Esophagus (tissue), 2 donors: ENCODE data around the gene DENND2C. TPM values are rescaled to one million over a fixed set of nuclear protein-coding genes. Genes with fewer than 3 reads are reported as not detected.
"Not testable (repeated sequence)": the region's sequence is repeated elsewhere in the genome, so short reads cannot be mapped to it uniquely, and the experiment has no call there.

Experiments used
- H3K27ac ChIP-seq, 2 donors: one replicate each; pipeline ENCODE4 v1.5.1; 2013; ENCODE audit warnings: low read depth in 2 of 2, mild to moderate bottlenecking in 2 of 2, inconsistent platforms in 1 of 2, low read length in 1 of 2, moderate library complexity in 1 of 2
- H3K27me3 ChIP-seq, 2 donors: one replicate each; pipeline ENCODE4 v1.6.1; 2013; ENCODE audit warnings: low read length in 2 of 2, control low read depth in 1 of 2, mild to moderate bottlenecking in 1 of 2; ENCODE audit not compliant: insufficient read depth in 2 of 2, control insufficient read depth in 1 of 2
- H3K36me3 ChIP-seq, 2 donors: one replicate each; pipeline ENCODE4 v1.6.1; 2013; ENCODE audit warnings: low read length in 1 of 2; ENCODE audit not compliant: control insufficient read depth in 2 of 2, insufficient read depth in 2 of 2
- H3K4me1 ChIP-seq, 2 donors: one replicate each; pipeline ENCODE4 v1.6.1; 2013; ENCODE audit warnings: low read length in 1 of 2; ENCODE audit not compliant: control insufficient read depth in 2 of 2, insufficient read depth in 2 of 2
- H3K4me3 ChIP-seq, 2 donors: one replicate each; pipeline ENCODE4 v1.5.1; 2013; ENCODE audit warnings: low read length in 2 of 2, mild to moderate bottlenecking in 2 of 2, low read depth in 1 of 2, moderate library complexity in 1 of 2
- H3K9me3 ChIP-seq, 2 donors: one replicate each; pipeline ENCODE4 v1.6.1; 2013; ENCODE audit warnings: mild to moderate bottlenecking in 2 of 2, low read depth in 1 of 2, low read length in 1 of 2, moderate library complexity in 1 of 2; ENCODE audit not compliant: control insufficient read depth in 2 of 2, insufficient read depth in 1 of 2
- WGBS, 2 donors: extraction: QIAGEN DNeasy Blood & Tissue Kit; methylation state at CpG; one replicate each; pipeline ENCODE4 v1.1.7; 2013; 5-methylcytosine and 5-hydroxymethylcytosine counted together
- polyA plus RNA-seq, 2 donors: library from polyadenylated mRNA; stranded (reverse); fragments of 200-250 nt; gene quantifications; one replicate each; pipeline ENCODE4 v1.2.3, GENCODE V29; 2013
- donor health status: healthy with polysubstance abuse.
- donor health status: Bipolar disorder and iron deficiency.

The DENND2C gene
- polyA plus RNA-seq, 2 donors, result 21.4 to 35.6 TPM

- WGBS, 2 donors, result 63 to 90% methylated on average over 2 of the region's 2 CpGs
- H3K27ac ChIP-seq, result no peak overlapping the region
- peaks cover 3 to 5% of the 10 kb centered on the region in 2 donors for H3K36me3 ChIP-seq
- H3K4me1 ChIP-seq, result no peaks in the 10 kb centered on the region
- no peaks in the 10 kb centered on the region for H3K27me3 ChIP-seq
- H3K9me3 ChIP-seq, result no peaks in the 10 kb centered on the region
- H3K4me3 ChIP-seq, result no peak overlapping the region
Measured at GRCh38 chr1:114588196-114588689, 81.6 kb downstream of the DENND2C start.

GRCh38 chr1:114587203-114587991 is 82.5 kb downstream of the DENND2C start:
- H3K4me1 ChIP-seq, result no peaks in the 10 kb centered on the region
- H3K36me3 ChIP-seq, result peaks cover 3 to 5% of the 10 kb centered on the region in 2 donors
- 93 to 97% methylated on average over 16 of the region's 16 CpGs for WGBS, 2 donors
- H3K4me3 ChIP-seq, result no peak overlapping the region
- no peaks in the 10 kb centered on the region for H3K9me3 ChIP-seq
- H3K27me3 ChIP-seq, result no peaks in the 10 kb centered on the region
- no peak overlapping the region for H3K27ac ChIP-seq

- Histone ChIP-seq H3K27ac (no peak overlapping the region), H3K4me3 (no peak overlapping the region), H3K9me3 (no peaks in the 10 kb centered on the region), H3K36me3 (peaks cover 3 to 5% of the 10 kb centered on the region in 2 donors), H3K4me1 (no peaks in the 10 kb centered on the region), H3K27me3 (no peaks in the 10 kb centered on the region)
- WGBS, 2 donors, result 94 to 96% methylated on average over 5 of the region's 5 CpGs
Measured at GRCh38 chr1:114586513-114587047, 83.3 kb downstream of the DENND2C start.

- 86 to 90% methylated on average over 1 of the region's 1 CpG for WGBS, 2 donors
Measured at GRCh38 chr1:114585231-114585630, 84.6 kb downstream of the DENND2C start.

GRCh38 chr1:114581335-114582287 is 88.2 kb downstream of the DENND2C start, which contains the start of gene BCAS2:
TSS of gene BCAS2 (minus strand) at chr1:114581615. CDS start at chr1:114581591, 24 bp downstream.
- WGBS, 2 donors, result 6% methylated on average over 40 of the region's 40 CpGs
- peak within 1 kb of the TSS; percentile 92 to 97 for H3K27ac ChIP-seq
- H3K9me3 ChIP-seq, result no peaks in the 10 kb centered on the region
- H3K27me3 ChIP-seq, result no peaks in the 10 kb centered on the region
- H3K36me3 ChIP-seq, result peaks cover 3% of the 10 kb centered on the region in 2 donors
- no peaks in the 10 kb centered on the region for H3K4me1 ChIP-seq
- H3K4me3 ChIP-seq, result peak within 1 kb of the TSS; percentile 57 to 85

More at GRCh38 chr1:114585231-114585630, 84.6 kb downstream of the DENND2C start:
- Histone ChIP-seq H3K4me1 (no peaks in the 10 kb centered on the region), H3K27ac (no peak overlapping the region), H3K9me3 (no peaks in the 10 kb centered on the region), H3K4me3 (no peak overlapping the region), H3K36me3 (peaks cover 3 to 5% of the 10 kb centered on the region in 2 donors), H3K27me3 (no peaks in the 10 kb centered on the region)

GRCh38 chr1:114574365-114574764 is 95.5 kb downstream of the DENND2C start:
- no peaks in the 10 kb centered on the region for H3K9me3 ChIP-seq
- no peaks in the 10 kb centered on the region for H3K27me3 ChIP-seq
- H3K36me3 ChIP-seq, result peaks cover 11 to 12% of the 10 kb centered on the region in 2 donors
- H3K4me1 ChIP-seq, result no peaks in the 10 kb centered on the region
- H3K27ac ChIP-seq, result no peak overlapping the region
- no peak overlapping the region for H3K4me3 ChIP-seq
- WGBS, 2 donors, result 93 to 96% methylated on average over 2 of the region's 2 CpGs

- Histone ChIP-seq H3K4me1 (no peaks in the 10 kb centered on the region), H3K36me3 (peaks cover 0 to 11% of the 10 kb centered on the region in 2 donors), H3K27ac (no peak overlapping the region), H3K27me3 (no peaks in the 10 kb centered on the region), H3K4me3 (no peak overlapping the region), H3K9me3 (no peaks in the 10 kb centered on the region)
Measured at GRCh38 chr1:114564141-114564540, 105.7 kb downstream of the DENND2C start.

GRCh38 chr1:114562978-114563510 is 106.8 kb downstream of the DENND2C start:
- not testable (repeated sequence) for H3K27me3 ChIP-seq, H3K9me3 ChIP-seq, H3K36me3 ChIP-seq, H3K4me3 ChIP-seq, H3K27ac ChIP-seq, H3K4me1 ChIP-seq
- 90 to 91% methylated on average over 3 of the region's 3 CpGs for WGBS, 2 donors

- Histone ChIP-seq H3K4me3 (no peak overlapping the region), H3K4me1 (no peaks in the 10 kb centered on the region), H3K9me3 (no peaks in the 10 kb centered on the region), H3K27ac (no peak overlapping the region), H3K36me3 (peaks cover 0 to 5% of the 10 kb centered on the region in 2 donors), H3K27me3 (no peaks in the 10 kb centered on the region)
- WGBS, 2 donors, result 54 to 55% methylated on average over 1 of the region's 1 CpG
Measured at GRCh38 chr1:114561333-114561732, 108.5 kb downstream of the DENND2C start.
